HG03565 (cell line): ENCODE results near the gene GRIK2.

Experiments
- ATAC-seq: cut with Tn5 transposase; IDR thresholded peaks from one replicate; pipeline ENCODE4 v1.9.1; 2021; ENCODE audit warnings: mild to moderate bottlenecking, moderate library complexity; ENCODE audit not compliant: unreplicated experiment

Gene GRIK2

GRCh38 chr6:101776919-101777350 lies 383.4 kb downstream of the GRIK2 start:
- ATAC-seq: no peak

- no peak for ATAC-seq
Measured at GRCh38 chr6:101777646-101778045, 384.1 kb downstream of the GRIK2 start.

GRCh38 chr6:101779051-101779844 lies 385.7 kb downstream of the GRIK2 start:
- no peak for ATAC-seq

GRCh38 chr6:101783287-101783686 lies 389.8 kb downstream of the GRIK2 start:
- ATAC-seq: peak; percentile 40

GRCh38 chr6:101784094-101784493 lies 390.6 kb downstream of the GRIK2 start:
- no peak for ATAC-seq

DNA sequence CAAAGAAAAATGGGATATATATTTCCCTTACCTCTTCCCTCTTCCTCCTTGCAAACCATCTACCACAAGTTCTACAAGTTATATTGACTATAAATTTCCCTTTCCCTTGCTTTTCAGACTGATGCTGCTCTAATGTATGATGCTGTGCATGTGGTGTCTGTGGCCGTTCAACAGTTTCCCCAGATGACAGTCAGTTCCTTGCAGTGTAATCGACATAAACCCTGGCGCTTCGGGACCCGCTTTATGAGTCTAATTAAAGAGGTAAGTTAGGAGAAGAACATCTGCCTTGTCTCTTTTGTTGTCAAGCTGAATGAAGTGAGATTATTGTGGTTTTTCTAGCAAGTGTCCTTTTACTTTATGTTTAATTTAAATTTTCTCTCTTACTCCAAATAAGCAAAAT lies 406.0 kb downstream of the GRIK2 start:
- no peak for ATAC-seq

GRCh38 chr6:101800598-101800997 lies 407.1 kb downstream of the GRIK2 start:
- ATAC-seq: no peak

- ATAC-seq: no peak
Measured at GRCh38 chr6:101803136-101803535, 409.6 kb downstream of the GRIK2 start.

- ATAC-seq: no peak
Measured at GRCh38 chr6:101806241-101806640, 412.7 kb downstream of the GRIK2 start.

- ATAC-seq: no peak
Measured at GRCh38 chr6:101811108-101811507, 417.6 kb downstream of the GRIK2 start.

DNA sequence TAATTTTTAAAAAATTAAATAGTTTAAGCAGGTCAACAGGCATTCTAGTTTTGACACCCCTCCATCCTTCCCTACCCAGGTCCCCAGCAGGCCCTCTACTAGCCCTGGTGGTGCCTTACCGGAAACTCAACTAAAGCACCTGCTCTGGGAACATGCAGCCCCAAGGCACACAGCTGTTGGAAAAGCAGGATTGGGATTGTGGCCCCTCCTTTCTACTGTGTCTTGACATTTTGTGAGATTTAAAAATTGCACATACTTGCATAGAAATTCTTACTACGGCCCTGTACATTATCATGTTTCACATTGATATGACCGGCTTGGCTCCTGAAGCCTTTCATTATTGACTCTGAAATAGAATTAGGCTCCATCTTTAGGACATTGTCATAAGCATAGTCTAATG lies 423.2 kb downstream of the GRIK2 start:
- ATAC-seq: no peak

- ATAC-seq: no peak
Measured at GRCh38 chr6:101818051-101818450, 424.5 kb downstream of the GRIK2 start.

GRCh38 chr6:101824551-101825345 lies 431.2 kb downstream of the GRIK2 start:
- no peak for ATAC-seq

- ATAC-seq: no peak
Measured at GRCh38 chr6:101826269-101826668, 432.8 kb downstream of the GRIK2 start.

DNA sequence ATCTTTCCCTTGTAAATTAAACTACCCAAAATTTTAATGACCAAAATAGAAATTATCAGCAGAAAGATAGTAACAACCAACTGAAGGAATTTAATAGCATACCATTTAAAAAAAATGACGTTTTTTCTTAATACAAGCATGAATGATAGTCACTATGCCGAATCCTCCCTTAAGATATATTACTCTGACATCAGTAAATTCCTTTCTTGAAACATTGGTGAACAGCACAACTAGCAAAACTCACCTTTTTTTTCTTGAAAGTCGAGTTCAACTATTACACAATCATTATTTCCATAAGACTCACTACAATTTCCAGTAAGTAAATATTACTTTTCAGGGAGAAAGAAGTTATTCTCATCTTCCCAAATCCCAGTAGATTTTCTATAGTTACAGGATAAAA lies 433.2 kb downstream of the GRIK2 start:
- no peak for ATAC-seq

DNA sequence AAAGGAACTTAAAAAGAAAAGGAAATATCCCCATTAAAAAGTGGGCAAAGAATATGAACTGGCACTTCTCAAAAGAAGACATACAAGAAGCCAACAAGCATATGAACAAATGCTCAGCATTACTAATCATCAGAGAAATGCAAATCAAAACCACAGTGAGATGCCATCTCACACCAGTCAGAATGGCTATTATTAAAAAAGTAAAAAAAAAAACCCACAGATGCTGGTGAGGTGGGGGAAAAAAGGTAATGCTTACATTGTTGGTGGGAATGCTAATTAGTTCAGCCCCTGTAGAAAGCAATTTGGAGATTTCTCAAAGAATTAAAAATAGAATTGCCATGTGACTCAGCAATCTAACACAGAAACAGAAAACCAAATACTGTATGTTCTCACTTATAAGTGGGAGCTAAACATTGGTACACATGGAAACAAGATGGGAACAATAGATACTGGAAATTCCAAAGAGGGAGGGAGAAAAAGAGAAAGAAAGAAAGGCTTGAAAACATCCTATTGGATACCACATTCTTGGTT lies 437.1 kb downstream of the GRIK2 start:
- ATAC-seq: no peak

DNA sequence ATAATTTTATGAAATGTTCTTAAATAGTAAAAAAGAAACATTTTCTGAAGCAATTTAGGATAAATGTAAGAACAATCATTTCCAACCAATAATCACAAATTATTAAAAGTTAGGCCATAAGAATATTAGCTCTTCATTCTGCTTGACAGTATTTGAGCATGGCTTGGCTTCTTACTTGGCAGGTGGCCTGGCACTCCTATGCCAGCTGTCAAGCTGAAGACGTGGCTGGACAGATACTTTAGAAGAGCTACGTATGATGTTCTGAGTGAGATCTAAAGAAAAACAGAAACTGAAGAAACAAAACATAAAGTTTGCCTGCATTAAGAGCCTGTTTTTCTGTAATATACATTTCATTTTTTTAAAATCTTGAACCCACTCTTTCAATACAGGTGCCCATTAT lies 438.9 kb downstream of the GRIK2 start:
- no peak for ATAC-seq

- ATAC-seq: no peak
Measured at GRCh38 chr6:101840100-101840499, 446.6 kb downstream of the GRIK2 start.

GRCh38 chr6:101845172-101845571 lies 451.7 kb downstream of the GRIK2 start:
- peak; percentile 54 for ATAC-seq

- peak; percentile 92 for ATAC-seq
Measured at GRCh38 chr6:101845621-101846020, 452.1 kb downstream of the GRIK2 start.

DNA sequence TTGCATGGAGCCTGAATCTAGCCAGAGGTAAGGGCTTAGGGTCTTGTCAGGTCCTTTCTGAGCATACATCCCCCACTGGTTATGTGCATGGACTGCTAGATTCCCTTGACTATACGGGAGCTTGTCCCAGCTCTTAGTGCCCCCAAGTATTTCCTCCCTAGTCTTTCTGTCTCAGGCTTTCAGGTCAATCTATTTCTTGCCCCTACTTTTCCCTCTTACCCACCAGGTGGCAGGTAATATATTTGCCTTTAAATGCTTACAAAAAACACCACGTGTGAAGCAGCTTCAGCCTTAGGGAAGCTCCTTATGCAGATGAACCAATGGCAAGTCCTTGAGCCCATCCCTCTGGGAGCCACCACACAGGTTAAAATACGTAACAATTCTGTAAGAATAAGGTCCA lies 454.2 kb downstream of the GRIK2 start:
- no peak for ATAC-seq

DNA sequence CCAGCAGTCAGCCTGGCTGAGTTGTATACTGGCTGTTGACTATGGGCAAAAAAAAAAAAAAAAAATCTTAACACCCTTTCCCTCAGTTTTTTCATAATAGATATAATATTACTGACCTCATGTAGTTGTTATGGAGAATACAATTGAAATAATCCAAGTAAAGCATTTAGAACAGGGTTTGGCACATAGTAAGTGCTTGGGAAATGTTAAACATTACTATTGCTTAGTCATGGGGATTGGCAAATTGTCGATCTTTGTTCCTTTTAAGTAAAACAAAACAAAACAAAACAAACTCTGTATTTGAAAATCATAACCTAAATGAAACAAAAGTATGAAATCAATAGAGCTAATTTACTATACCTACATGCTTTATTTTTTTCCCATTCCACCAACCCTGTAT lies 458.4 kb downstream of the GRIK2 start:
- no peak for ATAC-seq
